Gastroesophageal sphincter (tissue), 4 donors: ENCODE measurements around the gene NFKB2. TPM values are rescaled to one million over a fixed set of nuclear protein-coding genes. Genes with fewer than 3 reads are reported as not detected.

Experiments
- ATAC-seq: fragments of 150-250 bp; one replicate; pipeline ENCODE4 v1.9.1; 2016; ENCODE audit warnings: mild to moderate bottlenecking, moderate library complexity
- H3K27ac ChIP-seq, 4 donors: fragments of 200-600 bp; sonication (generic) in 3 of 4; 1 replicate in 3 of 4; 2 replicates in 1 of 4; pipeline ENCODE4 v1.5.1; 2016 to 2019
- H3K27me3 ChIP-seq: fragments of 200-600 bp; sonication (generic); one replicate; pipeline ENCODE4 v1.5.1; 2019
- H3K36me3 ChIP-seq, 2 donors: fragments of 200-600 bp; sonication (generic); one replicate each; pipeline ENCODE4 v1.5.1; 2019; ENCODE audit warnings: control low read depth in 1 of 2
- H3K4me1 ChIP-seq, 3 donors: fragments of 200-600 bp; sonication (generic); 1 replicate in 2 of 3; 2 replicates in 1 of 3; pipeline ENCODE4 v1.5.1; 2016 to 2019; ENCODE audit warnings: control low read depth in 2 of 3
- H3K4me3 ChIP-seq, 2 donors: fragments of 200-600 bp; sonication (generic); one replicate each; pipeline ENCODE4 v1.5.1; 2019; ENCODE audit warnings: mild to moderate bottlenecking in 1 of 2, moderate library complexity in 1 of 2
- H3K9me3 ChIP-seq, 3 donors: fragments of 200-600 bp; sonication (generic); one replicate each; pipeline ENCODE4 v1.5.1; 2017 to 2019; ENCODE audit warnings: control low read depth in 2 of 3
- EP300 ChIP-seq: sonication (generic); formaldehyde crosslinking; IDR thresholded peaks from one replicate; pipeline ENCODE4 v1.6.1; 2017; ENCODE audit warnings: antibody characterized with exemption, mild to moderate bottlenecking
- POLR2A ChIP-seq, 2 donors: fragments of 450-650 bp; IDR thresholded peaks; one replicate each; pipeline ENCODE4 v1.6.1; 2017; ENCODE audit warnings: antibody characterized with exemption in 2 of 2, mild to moderate bottlenecking in 2 of 2, moderate library complexity in 1 of 2
- POLR2AphosphoS5 ChIP-seq: sonication (generic); formaldehyde crosslinking; IDR thresholded peaks from one replicate; pipeline ENCODE4 v1.6.1; 2017; ENCODE audit warnings: antibody characterized with exemption
- WGBS, 2 donors: methylation state at CpG; one replicate each; pipeline ENCODE4 v1.1.5; 2018; ENCODE audit warnings: low coverage in 1 of 2; 5-methylcytosine and 5-hydroxymethylcytosine counted together
- total RNA-seq, 4 donors: library from RNA; depleted of rRNA; stranded (reverse); fragments of >200 nt; gene quantifications; one replicate each; pipeline ENCODE4 v1.1.0, GENCODE V29; 2016
- TF ChIP-seq, protein P1 (sequence below), 4 experiments: fragments of 200-600 bp in 2 of 4; fragments of 450-650 bp in 2 of 4; sonication (generic) in 1 of 4; IDR thresholded peaks; one replicate each; pipeline ENCODE4 v1.5.1; 2017 to 2019; ENCODE audit warnings: antibody characterized with exemption in 4 of 4, mild to moderate bottlenecking in 2 of 4, moderate library complexity in 2 of 4

The NFKB2 gene
- 10 to 100 TPM; 20.5 to 31.6 (median 24.8) TPM for total RNA-seq

DNA sequence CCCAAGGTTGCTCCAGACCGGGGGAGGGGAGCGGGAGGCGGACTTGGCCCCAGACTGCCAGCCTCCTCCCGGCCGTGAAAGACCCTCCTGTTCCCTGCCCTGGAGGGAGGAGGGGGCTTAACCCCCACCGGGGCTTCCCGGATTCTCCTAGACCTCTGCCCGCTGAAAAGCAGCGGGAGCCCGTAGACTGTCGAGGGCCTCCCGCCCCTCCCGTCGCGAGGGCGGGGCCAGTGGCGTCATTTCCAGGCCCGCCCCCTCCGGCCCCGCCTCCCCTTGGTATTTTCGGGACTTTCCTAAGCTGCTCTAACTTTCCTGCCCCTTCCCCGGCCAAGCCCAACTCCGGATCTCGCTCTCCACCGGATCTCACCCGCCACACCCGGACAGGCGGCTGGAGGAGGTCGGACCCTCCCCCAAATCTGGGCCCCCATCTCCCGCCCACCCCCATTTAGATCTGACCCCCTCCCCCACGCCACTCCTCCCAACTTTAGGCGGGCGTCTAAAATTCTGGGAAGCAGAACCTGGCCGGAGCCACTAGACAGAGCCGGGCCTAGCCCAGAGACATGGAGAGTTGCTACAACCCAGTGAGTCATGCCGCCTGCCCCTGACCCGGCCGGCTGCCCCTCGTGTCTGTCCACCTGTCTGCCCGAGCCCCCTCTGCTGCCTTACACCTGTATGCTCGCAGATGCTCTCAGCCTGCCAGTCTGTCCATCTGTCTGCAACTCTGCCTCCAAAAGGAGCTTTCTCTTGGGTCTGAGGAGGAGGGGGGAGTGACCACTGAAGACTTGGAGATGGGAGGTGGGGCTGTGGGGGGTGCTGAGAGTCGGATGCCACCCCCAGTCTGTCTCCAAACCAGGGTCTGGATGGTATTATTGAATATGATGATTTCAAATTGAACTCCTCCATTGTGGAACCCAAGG lies at the start of gene NFKB2:
TSS of gene NFKB2 (plus strand) at position 306 of the 917 bp plus-strand sequence. CDS start at position 561, 255 bp downstream.
- TF ChIP-seq POLR2A (IDR thresholded peaks at IDR 0.05) (peak; percentile 49 to 59), EP300 (no peak), POLR2AphosphoS5 (peak; percentile 85)
- TF ChIP-seq, protein P1, sequence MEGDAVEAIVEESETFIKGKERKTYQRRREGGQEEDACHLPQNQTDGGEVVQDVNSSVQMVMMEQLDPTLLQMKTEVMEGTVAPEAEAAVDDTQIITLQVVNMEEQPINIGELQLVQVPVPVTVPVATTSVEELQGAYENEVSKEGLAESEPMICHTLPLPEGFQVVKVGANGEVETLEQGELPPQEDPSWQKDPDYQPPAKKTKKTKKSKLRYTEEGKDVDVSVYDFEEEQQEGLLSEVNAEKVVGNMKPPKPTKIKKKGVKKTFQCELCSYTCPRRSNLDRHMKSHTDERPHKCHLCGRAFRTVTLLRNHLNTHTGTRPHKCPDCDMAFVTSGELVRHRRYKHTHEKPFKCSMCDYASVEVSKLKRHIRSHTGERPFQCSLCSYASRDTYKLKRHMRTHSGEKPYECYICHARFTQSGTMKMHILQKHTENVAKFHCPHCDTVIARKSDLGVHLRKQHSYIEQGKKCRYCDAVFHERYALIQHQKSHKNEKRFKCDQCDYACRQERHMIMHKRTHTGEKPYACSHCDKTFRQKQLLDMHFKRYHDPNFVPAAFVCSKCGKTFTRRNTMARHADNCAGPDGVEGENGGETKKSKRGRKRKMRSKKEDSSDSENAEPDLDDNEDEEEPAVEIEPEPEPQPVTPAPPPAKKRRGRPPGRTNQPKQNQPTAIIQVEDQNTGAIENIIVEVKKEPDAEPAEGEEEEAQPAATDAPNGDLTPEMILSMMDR (IDR thresholded peaks at IDR 0.05) = peak in 2 of 4 experiments; percentile 1 to 11
- peak within 1 kb of the TSS; percentile 86 to 98 (median 94) for H3K27ac ChIP-seq
- H3K27me3 ChIP-seq = no peaks in the 10 kb centered on the region
- 0 to 6% methylated on average over 1 to 6 of the region's 42 CpGs for WGBS, 2 donors
- peaks cover 0 to 68% (median 29%) of the 10 kb centered on the region in 3 donors for H3K4me1 ChIP-seq
- no peaks in the 10 kb centered on the region for H3K9me3 ChIP-seq
- peaks cover 0 to 28% of the 10 kb centered on the region in 2 donors for H3K36me3 ChIP-seq
- H3K4me3 ChIP-seq = peak within 1 kb of the TSS; percentile 48 to 73
- peak; percentile 72 for ATAC-seq

DNA sequence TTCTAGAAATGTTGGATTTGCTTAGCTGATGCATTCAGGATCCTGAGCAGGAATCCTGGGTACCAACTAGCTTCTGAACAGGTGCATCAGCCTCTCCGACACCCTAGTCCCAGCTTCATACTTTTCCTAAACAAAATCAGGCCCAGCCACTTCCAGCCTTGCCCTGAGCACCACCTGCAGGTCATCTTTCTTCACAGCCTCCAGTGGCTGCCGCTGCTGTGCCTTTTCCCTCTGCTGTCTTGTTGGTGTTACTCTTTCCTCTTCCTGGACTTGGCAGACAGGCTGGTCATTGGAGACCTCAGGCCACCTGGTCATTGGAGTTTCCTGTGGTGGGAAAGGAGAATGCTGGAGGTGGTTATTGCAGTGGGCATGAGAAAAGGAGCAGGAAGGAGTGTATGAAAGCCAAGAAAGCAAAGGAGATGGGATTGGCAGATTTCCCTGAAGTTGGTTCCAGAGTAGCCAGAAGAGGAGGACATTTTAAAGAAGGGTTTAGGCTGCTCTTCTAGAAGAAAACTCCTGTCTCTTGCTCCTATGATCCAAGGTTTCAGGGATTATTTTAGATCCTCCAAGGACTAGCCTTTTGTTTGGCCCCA lies 48.2 kb upstream of the NFKB2 start:
- Histone ChIP-seq H3K27ac (no peak overlapping the region), H3K4me3 (no peak overlapping the region), H3K4me1 (peaks cover 0 to 8% (median 0%) of the 10 kb centered on the region in 3 donors), H3K9me3 (no peaks in the 10 kb centered on the region), H3K27me3 (no peaks in the 10 kb centered on the region), H3K36me3 (peaks cover 0 to 64% of the 10 kb centered on the region in 2 donors)
- TF ChIP-seq EP300 (no peak), POLR2A (IDR thresholded peaks at IDR 0.05) (no peak)
- TF ChIP-seq, protein P1 (IDR thresholded peaks at IDR 0.05) = peak; percentile 8 to 63 (median 45)
- peak; percentile 48 for ATAC-seq
- WGBS, 2 donors = 39 to 64% methylated on average over 2 of the region's 2 CpGs

DNA sequence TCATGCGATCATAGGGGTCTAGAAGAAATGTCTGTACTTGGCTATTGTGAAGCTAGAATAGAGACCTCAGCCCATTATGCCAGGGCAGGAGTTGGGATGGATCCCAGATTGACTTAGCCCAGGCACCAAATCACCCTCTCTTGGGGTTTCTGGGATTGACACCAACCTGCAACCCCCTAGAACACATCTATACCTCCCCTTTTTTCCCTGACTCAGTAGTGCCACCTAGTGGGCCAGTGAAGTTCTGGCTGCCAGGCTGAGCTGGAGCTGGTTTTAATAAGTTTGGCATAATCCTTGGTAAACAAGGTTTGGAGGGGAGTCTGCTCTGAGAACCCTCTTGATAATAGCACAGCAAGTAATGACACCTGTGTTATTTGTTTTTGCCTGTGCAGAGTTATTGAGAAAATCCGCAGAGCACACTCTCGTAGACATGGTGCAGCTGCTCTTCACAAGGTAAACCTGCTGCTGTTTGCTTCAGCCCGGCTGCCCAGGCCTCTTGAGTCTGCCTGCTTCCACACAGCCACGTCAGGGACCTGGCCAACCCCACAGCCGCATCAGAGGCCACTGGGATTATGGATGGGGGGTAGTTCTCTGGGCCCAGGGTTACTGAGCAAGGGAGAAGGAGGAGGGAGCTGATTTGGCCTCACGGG lies 43.3 kb upstream of the NFKB2 start:
- Histone ChIP-seq H3K27ac (no peak overlapping the region), H3K4me3 (no peak overlapping the region), H3K27me3 (no peaks in the 10 kb centered on the region), H3K9me3 (no peaks in the 10 kb centered on the region), H3K36me3 (peaks cover 3 to 82% of the 10 kb centered on the region in 2 donors), H3K4me1 (peaks cover 0 to 6% (median 0%) of the 10 kb centered on the region in 3 donors)
- 0 to 69% methylated on average over 1 to 3 of the region's 7 CpGs for WGBS, 2 donors
- TF ChIP-seq, protein P1 (IDR thresholded peaks at IDR 0.05) = peak; percentile 68 to 89 (median 82)
- TF ChIP-seq POLR2A (IDR thresholded peaks at IDR 0.05) = no peak
- ATAC-seq = peak; percentile 61

DNA sequence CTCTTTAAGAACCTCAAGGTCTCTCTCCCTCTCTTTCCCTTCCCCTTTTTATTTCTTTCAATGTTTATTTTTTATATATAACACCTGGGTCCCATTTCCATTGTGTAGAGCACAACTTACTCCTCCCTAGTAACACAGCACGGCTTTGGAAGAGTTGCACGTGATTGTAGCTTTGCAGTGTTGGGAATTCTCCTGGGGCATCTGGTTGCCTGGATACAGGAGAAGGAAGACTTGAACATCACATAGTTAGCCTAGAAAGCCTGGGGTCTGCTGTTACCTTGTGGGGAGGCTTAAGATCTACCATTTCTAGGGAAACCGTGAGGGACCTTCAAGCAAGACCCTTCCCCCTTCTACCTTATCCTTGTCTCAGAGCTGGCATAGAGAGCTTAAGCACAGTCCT lies 41.1 kb upstream of the NFKB2 start:
- TF ChIP-seq, protein P1 (IDR thresholded peaks at IDR 0.05) = no peak
- no peak for TF ChIP-seq EP300
- TF ChIP-seq POLR2A (IDR thresholded peaks at IDR 0.05) = no peak
- TF ChIP-seq POLR2AphosphoS5 = no peak
- Histone ChIP-seq H3K27me3 (no peaks in the 10 kb centered on the region), H3K4me1 (no peaks in the 10 kb centered on the region), H3K36me3 (peaks cover 3 to 92% of the 10 kb centered on the region in 2 donors), H3K4me3 (no peak overlapping the region), H3K9me3 (no peaks in the 10 kb centered on the region), H3K27ac (no peak overlapping the region)
- ATAC-seq = no peak
- WGBS, 2 donors = 81% methylated on average over 3 of the region's 3 CpGs; no CpG with 5 or more reads in 1 of the 2 donors
